Measurements from ENCODE around the gene ARHGAP45. TPM values are rescaled to one million over a fixed set of nuclear protein-coding genes. Genes with fewer than 3 reads are reported as not detected.

The ARHGAP45 gene
- total RNA-seq, 2 donors from 2014 or later: 27.4 to 37.9 TPM

DNA sequence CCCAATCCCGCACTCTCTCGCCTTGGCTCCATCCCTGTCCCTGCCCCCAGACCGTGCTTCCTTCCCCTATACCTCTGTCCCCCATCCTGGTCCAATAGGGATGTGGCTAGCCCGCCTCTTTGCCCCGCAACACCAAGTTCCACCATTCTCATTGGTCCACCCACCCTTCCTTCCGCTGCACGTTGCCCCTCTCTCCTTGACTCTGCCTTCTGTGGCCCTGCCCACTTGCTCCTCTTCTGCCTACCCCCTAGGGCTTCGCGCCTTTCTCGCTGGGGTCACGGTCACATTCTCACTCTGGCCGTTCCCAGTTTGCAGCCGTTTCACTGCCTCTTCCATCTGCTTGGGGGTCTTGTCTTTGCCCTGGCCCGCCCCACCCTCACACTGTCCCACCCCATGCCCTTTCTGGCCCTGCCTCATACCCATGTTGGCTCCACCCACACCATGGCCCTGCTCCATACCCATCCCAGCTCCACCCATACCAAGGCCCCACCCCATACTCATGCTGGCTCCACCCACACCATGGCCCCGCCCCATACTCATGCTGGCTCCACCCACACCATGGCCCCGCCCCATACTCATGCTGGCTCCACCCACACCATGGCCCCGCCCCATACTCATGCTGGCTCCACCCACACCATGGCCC is 4.5 kb upstream of the ARHGAP45 start:
- peak; percentile 22 for DNase-seq
- Histone ChIP-seq H3K4me1 (peaks cover 21% of the 10 kb centered on the region), H3K9me3 (no peaks in the 10 kb centered on the region), H3K9ac (ENCODE audit: low read depth in 2 of 2, low read length in 2 of 2) (no peak overlapping the region), H3K27ac (no peak overlapping the region), H3K36me3 (no peaks in the 10 kb centered on the region), H3K4me3 (no peak overlapping the region), H3K27me3 (peaks cover 13% of the 10 kb centered on the region)
- intact Hi-C loops (cut with DNase I): no loop called here
- TF ChIP-seq, protein P1, sequence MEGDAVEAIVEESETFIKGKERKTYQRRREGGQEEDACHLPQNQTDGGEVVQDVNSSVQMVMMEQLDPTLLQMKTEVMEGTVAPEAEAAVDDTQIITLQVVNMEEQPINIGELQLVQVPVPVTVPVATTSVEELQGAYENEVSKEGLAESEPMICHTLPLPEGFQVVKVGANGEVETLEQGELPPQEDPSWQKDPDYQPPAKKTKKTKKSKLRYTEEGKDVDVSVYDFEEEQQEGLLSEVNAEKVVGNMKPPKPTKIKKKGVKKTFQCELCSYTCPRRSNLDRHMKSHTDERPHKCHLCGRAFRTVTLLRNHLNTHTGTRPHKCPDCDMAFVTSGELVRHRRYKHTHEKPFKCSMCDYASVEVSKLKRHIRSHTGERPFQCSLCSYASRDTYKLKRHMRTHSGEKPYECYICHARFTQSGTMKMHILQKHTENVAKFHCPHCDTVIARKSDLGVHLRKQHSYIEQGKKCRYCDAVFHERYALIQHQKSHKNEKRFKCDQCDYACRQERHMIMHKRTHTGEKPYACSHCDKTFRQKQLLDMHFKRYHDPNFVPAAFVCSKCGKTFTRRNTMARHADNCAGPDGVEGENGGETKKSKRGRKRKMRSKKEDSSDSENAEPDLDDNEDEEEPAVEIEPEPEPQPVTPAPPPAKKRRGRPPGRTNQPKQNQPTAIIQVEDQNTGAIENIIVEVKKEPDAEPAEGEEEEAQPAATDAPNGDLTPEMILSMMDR (IDR thresholded peaks at IDR 0.05): no peak

DNA sequence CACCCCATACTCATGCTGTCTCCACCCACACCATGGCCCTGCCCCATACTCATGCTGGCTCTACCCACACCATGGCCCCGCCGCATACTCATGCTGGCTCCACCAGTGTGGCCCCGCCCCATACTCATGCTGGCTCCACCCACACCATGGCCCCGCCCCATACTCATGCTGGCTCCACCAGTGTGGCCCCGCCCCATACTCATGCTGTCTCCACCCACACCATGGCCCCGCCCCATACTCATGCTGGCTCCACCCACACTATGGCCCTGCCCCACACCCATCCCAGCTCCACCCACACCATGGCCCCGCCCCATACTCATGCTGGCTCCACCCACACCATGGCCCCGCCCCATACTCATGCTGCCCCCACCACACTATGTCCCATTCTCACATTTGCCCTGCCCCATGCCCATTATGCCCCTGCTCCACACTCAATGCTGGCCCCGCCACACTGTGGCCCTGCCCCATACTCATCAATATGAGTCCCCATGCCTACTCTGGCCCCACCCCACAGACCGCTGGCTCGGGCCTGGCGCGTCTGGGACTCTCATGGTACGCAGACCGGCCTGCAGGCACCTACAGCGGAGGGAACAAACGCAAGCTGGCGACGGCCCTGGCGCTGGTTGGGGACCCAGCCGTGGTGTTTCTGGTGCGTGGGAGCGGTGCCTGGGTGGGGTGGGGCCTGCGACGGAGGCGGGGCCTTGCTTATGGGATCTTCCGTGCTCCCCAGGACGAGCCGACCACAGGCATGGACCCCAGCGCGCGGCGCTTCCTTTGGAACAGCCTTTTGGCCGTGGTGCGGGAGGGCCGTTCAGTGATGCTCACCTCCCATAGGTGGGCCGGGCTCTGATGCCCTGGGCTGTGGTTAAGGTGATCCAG is 3.7 kb upstream of the ARHGAP45 start:
- Histone ChIP-seq H3K4me1 (peaks cover 21% of the 10 kb centered on the region), H3K27me3 (peaks cover 13% of the 10 kb centered on the region), H3K9me3 (no peaks in the 10 kb centered on the region), H3K9ac (ENCODE audit: low read depth in 2 of 2, low read length in 2 of 2) (no peak overlapping the region), H3K27ac (no peak overlapping the region), H3K4me3 (no peak overlapping the region), H3K36me3 (no peaks in the 10 kb centered on the region)
- peak; percentile 37 for DNase-seq
- TF ChIP-seq, protein P1 (IDR thresholded peaks at IDR 0.05): no peak
- intact Hi-C loops (cut with DNase I): no loop called here

DNA sequence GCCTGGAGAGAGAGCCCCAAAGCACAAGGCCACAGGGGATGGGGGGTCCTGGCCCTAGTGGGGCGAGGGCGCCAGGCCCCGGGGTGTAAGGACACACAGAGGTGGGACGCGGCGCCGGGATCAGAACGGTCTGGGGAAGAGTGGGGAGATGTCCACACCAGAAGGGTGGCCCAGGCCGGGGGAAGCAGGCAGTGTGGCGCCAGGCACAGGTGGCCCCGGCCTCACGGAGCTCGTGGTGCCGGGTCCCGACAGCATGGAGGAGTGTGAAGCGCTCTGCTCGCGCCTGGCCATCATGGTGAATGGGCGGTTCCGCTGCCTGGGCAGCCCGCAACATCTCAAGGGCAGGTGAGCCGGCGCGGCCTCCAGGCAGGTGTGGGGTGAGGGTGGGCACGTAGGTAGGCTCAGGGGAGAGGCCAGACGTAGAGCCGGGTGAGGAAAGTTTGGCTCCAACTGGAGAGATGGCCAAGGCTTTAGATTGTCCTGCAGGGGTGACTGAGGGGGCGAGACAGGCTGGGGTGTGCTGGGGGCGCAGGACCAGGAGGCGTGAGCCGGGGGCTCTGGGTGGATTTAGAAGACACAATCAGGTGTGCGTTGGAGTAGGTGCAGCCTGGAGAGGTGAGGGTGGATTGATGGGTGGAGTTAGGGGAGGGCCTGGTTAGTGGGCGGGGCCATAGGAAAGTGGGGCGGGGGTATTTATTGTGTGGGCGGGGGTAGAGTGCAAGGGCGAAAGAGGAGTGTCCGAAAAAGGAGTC is 2.9 kb upstream of the ARHGAP45 start:
- Histone ChIP-seq H3K36me3 (no peaks in the 10 kb centered on the region), H3K4me3 (no peak overlapping the region), H3K27me3 (peaks cover 13% of the 10 kb centered on the region), H3K9ac (ENCODE audit: low read depth in 2 of 2, low read length in 2 of 2) (no peak overlapping the region), H3K9me3 (no peaks in the 10 kb centered on the region), H3K4me1 (peaks cover 25% of the 10 kb centered on the region), H3K27ac (no peak overlapping the region)
- intact Hi-C loops (cut with DNase I): no loop called here
- TF ChIP-seq, protein P1 (IDR thresholded peaks at IDR 0.05): no peak
- DNase-seq: peak; percentile 35

DNA sequence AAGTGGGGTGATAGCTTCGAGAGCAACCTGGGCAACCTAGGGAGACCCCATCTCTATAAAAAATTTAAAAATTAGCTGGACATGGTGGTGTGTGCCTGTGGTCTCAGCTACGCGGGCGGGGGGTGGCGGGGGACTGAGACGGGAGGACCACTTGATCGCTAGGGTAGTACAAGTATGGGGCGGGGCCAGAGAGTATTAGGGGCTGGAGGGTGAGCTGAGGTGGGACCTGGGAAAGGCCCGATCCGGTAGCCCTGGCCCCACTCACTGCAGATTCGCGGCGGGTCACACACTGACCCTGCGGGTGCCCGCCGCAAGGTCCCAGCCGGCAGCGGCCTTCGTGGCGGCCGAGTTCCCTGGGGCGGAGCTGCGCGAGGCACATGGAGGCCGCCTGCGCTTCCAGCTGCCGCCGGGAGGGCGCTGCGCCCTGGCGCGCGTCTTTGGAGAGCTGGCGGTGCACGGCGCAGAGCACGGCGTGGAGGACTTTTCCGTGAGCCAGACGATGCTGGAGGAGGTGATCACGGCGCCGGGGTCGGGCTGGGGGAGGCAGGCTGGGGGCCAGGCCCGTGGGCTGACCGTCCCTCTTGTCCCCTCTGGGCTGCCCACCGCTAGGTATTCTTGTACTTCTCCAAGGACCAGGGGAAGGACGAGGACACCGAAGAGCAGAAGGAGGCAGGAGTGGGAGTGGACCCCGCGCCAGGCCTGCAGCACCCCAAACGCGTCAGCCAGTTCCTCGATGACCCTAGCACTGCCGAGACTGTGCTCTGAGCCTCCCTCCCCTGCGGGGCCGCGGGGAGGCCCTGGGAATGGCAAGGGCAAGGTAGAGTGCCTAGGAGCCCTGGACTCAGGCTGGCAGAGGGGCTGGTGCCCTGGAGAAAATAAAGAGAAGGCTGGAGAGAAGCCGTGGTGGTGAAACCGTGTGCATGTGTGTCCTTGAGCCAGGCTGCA is 2.0 kb upstream of the ARHGAP45 start:
- Histone ChIP-seq H3K27me3 (peaks cover 16% of the 10 kb centered on the region), H3K27ac (peak overlapping the region; percentile 40), H3K36me3 (no peaks in the 10 kb centered on the region), H3K4me1 (peaks cover 28% of the 10 kb centered on the region), H3K4me3 (peak overlapping the region; percentile 1), H3K9ac (ENCODE audit: low read depth in 2 of 2, low read length in 2 of 2) (peak overlapping the region; percentile 32 to 50), H3K9me3 (no peaks in the 10 kb centered on the region)
- intact Hi-C loops (cut with DNase I): no loop called here
- peak; percentile 73 for DNase-seq
- TF ChIP-seq, protein P1 (IDR thresholded peaks at IDR 0.05): peak; percentile 89
